Mucosa of descending colon (tissue), 3 donors: Measurements from ENCODE around the gene ERC2. TPM values are rescaled to one million over a fixed set of nuclear protein-coding genes. Genes with fewer than 3 reads are reported as not detected.

ENCODE experiments used
- ATAC-seq: fragments of 200-7000 bp; cut with Tn5 transposase; one replicate; pipeline ENCODE4 v1.9.1; 2020; ENCODE audit warnings: mild to moderate bottlenecking, moderate library complexity
- DNase-seq, 3 donors: peaks; one replicate each; pipeline ENCODE4 v3.0.0-alpha.2; 2020
- H3K36me3 ChIP-seq: fragments of 200-600 bp; one replicate; pipeline ENCODE4 v1.8.0; 2021; ENCODE audit warnings: low read depth, mild to moderate bottlenecking
- H3K4me1 ChIP-seq: fragments of 200-600 bp; one replicate; pipeline ENCODE4 v1.8.0; 2021; ENCODE audit warnings: low read depth, mild to moderate bottlenecking
- H3K4me3 ChIP-seq: fragments of 200-600 bp; one replicate; pipeline ENCODE4 v1.8.0; 2021; ENCODE audit warnings: mild to moderate bottlenecking
- H3K9me3 ChIP-seq: fragments of 200-600 bp; one replicate; pipeline ENCODE4 v1.8.0; 2021; ENCODE audit warnings: mild to moderate bottlenecking
- CTCF ChIP-seq: fragments of 200-600 bp; IDR thresholded peaks from one replicate; pipeline ENCODE4 v1.8.0; 2022; ENCODE audit warnings: antibody characterized with exemption, mild to moderate bottlenecking
- intact Hi-C, 2 donors: fragments of 100-400 bp; cut with DNase I in 1 of 2; cut with micrococcal nuclease in 1 of 2; formaldehyde crosslinking; loops; one replicate each; pipeline versions ENCODE4 v1.11.0 to v1.11.1; 2022; cut with DNase I, micrococcal nuclease
- total RNA-seq, 3 donors: library from RNA; stranded (reverse); fragmentation: NEBNext Ultra II Directional in 2 of 3; extraction: Animal tissue kit (Norgen Biotek cat#: 25700) in 2 of 3; gene quantifications; one replicate each; pipeline versions ENCODE4 v1.2.1 to v1.2.4, GENCODE V29; 2021 to 2023
- donor health status: DM: no; HTN: no; CAD: no; lungs with moderate emphysema.
- donor health status: DM: no; HTN: no; CAD: no.
- donor health status: DM: no; HTN: yes; CAD: no.

The ERC2 gene
- total RNA-seq, 3 donors from 2014 or later, result 0.06 to 1.8 (median 0.43) TPM

GRCh38 chr3:55637906-55638638 lies 830.2 kb downstream of the ERC2 start:
- Histone ChIP-seq H3K36me3 (no peaks in the 10 kb centered on the region), H3K9me3 (no peaks in the 10 kb centered on the region), H3K4me1 (no peaks in the 10 kb centered on the region), H3K4me3 (no peak overlapping the region)
- intact Hi-C loops, result no loop called here
- DNase-seq (no peak), ATAC-seq (no peak)
- TF ChIP-seq CTCF, result no peak

DNA sequence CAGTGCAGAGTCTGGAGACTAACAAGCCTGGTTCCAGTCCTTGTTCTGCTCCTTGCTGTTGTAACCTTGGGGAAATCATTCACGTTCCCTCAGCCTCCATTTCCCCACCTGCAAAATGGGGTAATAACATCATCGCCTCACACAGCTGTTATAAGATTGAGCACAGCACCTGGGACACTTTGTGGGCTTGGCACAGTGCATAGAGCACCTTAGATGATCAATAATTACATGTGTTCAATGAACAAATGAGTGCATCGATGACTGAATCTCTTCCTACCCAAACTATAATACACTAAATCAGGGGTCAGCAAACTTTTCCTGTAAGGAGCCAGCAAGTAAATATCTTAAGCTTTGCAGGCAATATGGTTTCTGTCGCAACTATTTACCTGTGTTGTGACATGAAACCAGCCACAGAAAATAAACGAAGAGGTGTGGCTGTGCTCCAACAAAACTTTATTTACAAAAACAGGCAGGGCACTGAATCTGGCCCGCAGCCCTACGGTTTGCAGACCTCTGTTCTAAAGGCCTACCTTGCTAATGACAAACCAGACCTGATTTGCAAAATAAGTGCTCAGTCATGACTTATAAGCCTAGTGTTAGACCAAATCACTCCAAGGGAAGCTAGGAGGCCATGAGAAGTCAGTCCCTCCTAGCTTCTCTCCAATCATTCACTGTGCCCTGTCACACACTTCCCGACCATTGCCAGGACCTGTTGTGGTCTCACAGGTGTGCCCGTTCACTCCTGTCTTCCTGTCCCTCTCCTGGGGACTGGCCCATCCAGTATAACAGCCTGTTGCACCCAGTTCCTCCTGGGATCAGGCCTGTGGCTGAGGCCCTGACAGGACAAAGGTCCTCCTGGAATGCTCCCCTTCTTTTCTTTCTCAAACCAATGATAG lies 831.7 kb downstream of the ERC2 start:
- ATAC-seq (peak; percentile 84), DNase-seq (peak in 1 of 3 donors; percentile 41)
- TF ChIP-seq CTCF, result no peak

GRCh38 chr3:55634345-55634744 lies 833.9 kb downstream of the ERC2 start:
- no peak for TF ChIP-seq CTCF
- no peaks in the 10 kb centered on the region for H3K36me3 ChIP-seq
- peaks cover 17% of the 10 kb centered on the region for H3K4me1 ChIP-seq
- H3K9me3 ChIP-seq, result no peaks in the 10 kb centered on the region
- no peak for ATAC-seq
- no peak for DNase-seq
- H3K4me3 ChIP-seq, result no peak overlapping the region
- intact Hi-C loops, result no loop called here

More for the DNA sequence above, 831.7 kb downstream of the ERC2 start:
- no peaks in the 10 kb centered on the region for H3K9me3 ChIP-seq
- no peak overlapping the region for H3K4me3 ChIP-seq
- no peaks in the 10 kb centered on the region for H3K36me3 ChIP-seq
- no peaks in the 10 kb centered on the region for H3K4me1 ChIP-seq
- intact Hi-C loops, result no loop called here

GRCh38 chr3:55633333-55633732 lies 834.9 kb downstream of the ERC2 start:
- DNase-seq (no peak), ATAC-seq (no peak)
- TF ChIP-seq CTCF, result no peak
- intact Hi-C loops, result no loop called here
- no peak overlapping the region for H3K4me3 ChIP-seq
- no peaks in the 10 kb centered on the region for H3K9me3 ChIP-seq
- H3K4me1 ChIP-seq, result peaks cover 23% of the 10 kb centered on the region
- H3K36me3 ChIP-seq, result no peaks in the 10 kb centered on the region

GRCh38 chr3:55631766-55632331 lies 836.4 kb downstream of the ERC2 start:
- DNase-seq, result no peak
- Histone ChIP-seq H3K4me1 (peaks cover 23% of the 10 kb centered on the region), H3K36me3 (no peaks in the 10 kb centered on the region), H3K9me3 (no peaks in the 10 kb centered on the region), H3K4me3 (no peak overlapping the region)
- no peak for TF ChIP-seq CTCF
- intact Hi-C loops, result no loop called here
- no peak for ATAC-seq
